Suprapubic skin (tissue), 4 donors: ENCODE measurements around the gene UGT1A4.

Source experiments
- CTCF ChIP-seq, 2 donors: fragments of 200-600 bp in 1 of 2; fragments of 450-650 bp in 1 of 2; sonication (generic) in 1 of 2; IDR thresholded peaks; one replicate each; pipeline ENCODE4 v1.5.1; 2016 to 2019; ENCODE audit warnings: antibody characterized with exemption in 2 of 2, mild to moderate bottlenecking in 1 of 2, moderate library complexity in 1 of 2
- EP300 ChIP-seq: sonication (generic); formaldehyde crosslinking; IDR thresholded peaks from one replicate; pipeline ENCODE4 v1.6.1; 2017; ENCODE audit warnings: antibody characterized with exemption
- POLR2A ChIP-seq, 2 donors: fragments of 450-650 bp; IDR thresholded peaks; one replicate each; pipeline ENCODE4 v1.6.1; 2017; ENCODE audit warnings: antibody characterized with exemption in 2 of 2, mild to moderate bottlenecking in 2 of 2, moderate library complexity in 2 of 2
- POLR2AphosphoS5 ChIP-seq, 3 donors: sonication (generic); formaldehyde crosslinking; IDR thresholded peaks; one replicate each; pipeline ENCODE4 v1.6.1; 2017; ENCODE audit warnings: antibody characterized with exemption in 3 of 3

GRCh38 chr2:233761040-233761769 is 42.7 kb downstream of the UGT1A4 start:
- no peak for TF ChIP-seq POLR2A (IDR thresholded peaks at IDR 0.05)
- TF ChIP-seq CTCF (IDR thresholded peaks at IDR 0.05), result no peak
- no peak for TF ChIP-seq EP300
- TF ChIP-seq POLR2AphosphoS5 (IDR thresholded peaks at IDR 0.05), result no peak
